Smooth muscle cell (in vitro differentiated cells): ENCODE measurements around the gene ARHGAP22. TPM values are rescaled to one million over a fixed set of nuclear protein-coding genes. Genes with fewer than 3 reads are reported as not detected.

Experiments used
- DNase-seq: peaks from one replicate; lab custom pipeline; 2025; ENCODE audit not compliant: unreplicated experiment; lab: John Stamatoyannopoulos, UW
- H2AFZ ChIP-seq: fragments of 200-600 bp; sonication (generic); 2 replicates; pipeline ENCODE4 v1.6.0; 2016; ENCODE audit warnings: antibody characterized with exemption, low read depth, mild to moderate bottlenecking
- H3F3A ChIP-seq: fragments of 200-600 bp; sonication (generic); 2 replicates; pipeline ENCODE4 v1.6.0; 2017; ENCODE audit warnings: antibody characterized with exemption, low read depth
- H3K27ac ChIP-seq: fragments of 200-600 bp; sonication (generic); 2 replicates; pipeline ENCODE4 v1.5.1; 2016; ENCODE audit warnings: low read depth, mild to moderate bottlenecking
- H3K27me3 ChIP-seq: fragments of 200-600 bp; sonication (generic); 2 replicates; pipeline ENCODE4 v1.6.1; 2016; ENCODE audit warnings: low read depth, mild to moderate bottlenecking
- H3K36me3 ChIP-seq: fragments of 200-600 bp; sonication (generic); 2 replicates; pipeline ENCODE4 v1.5.1; 2016; ENCODE audit warnings: low read depth
- H3K4me1 ChIP-seq: fragments of 200-600 bp; sonication (generic); 2 replicates; pipeline ENCODE4 v1.5.1; 2016; ENCODE audit warnings: low read depth
- H3K4me2 ChIP-seq: fragments of 200-600 bp; sonication (generic); 2 replicates; pipeline ENCODE4 v1.6.0; 2016; ENCODE audit warnings: mild to moderate bottlenecking
- H3K4me3 ChIP-seq: fragments of 200-600 bp; sonication (generic); 2 replicates; pipeline ENCODE4 v1.5.1; 2016; ENCODE audit warnings: mild to moderate bottlenecking
- H3K79me2 ChIP-seq: fragments of 200-600 bp; sonication (generic); 2 replicates; pipeline ENCODE4 v1.6.0; 2016; ENCODE audit warnings: low read depth, mild to moderate bottlenecking
- H3K9ac ChIP-seq: fragments of 200-600 bp; sonication (generic); 2 replicates; pipeline ENCODE4 v1.6.0; 2016; ENCODE audit warnings: low read depth
- H3K9me3 ChIP-seq: fragments of 200-600 bp; sonication (generic); replicated peaks from 2 replicates; pipeline ENCODE4 v1.5.1; 2016; ENCODE audit warnings: low read depth
- H4K20me1 ChIP-seq: fragments of 200-600 bp; sonication (generic); 2 replicates; pipeline ENCODE4 v1.6.0; 2016; ENCODE audit warnings: low read depth
- CTCF ChIP-seq: fragments of 200-600 bp; sonication (generic); IDR thresholded peaks from 2 replicates; pipeline ENCODE4 v1.5.1; 2017; ENCODE audit warnings: borderline replicate concordance, mild to moderate bottlenecking, antibody characterized with exemption; ENCODE audit not compliant: insufficient read depth, poor library complexity, severe bottlenecking
- WGBS: methylation state at CpG from one replicate; pipeline ENCODE4 v1.1.7; 2016; ENCODE audit warnings: low lambda C conversion rate; 5-methylcytosine and 5-hydroxymethylcytosine counted together
- polyA plus RNA-seq: library from polyadenylated mRNA; unstranded; fragments of >200 nt; fragmentation: Nextera tagmentation; extraction: Ambion mirVana; gene quantifications from 2 replicates; pipeline ENCODE4 v1.2.1, GENCODE V29; 2016
- total RNA-seq: library from RNA; depleted of rRNA; stranded (reverse); fragments of >200 nt; gene quantifications from 2 replicates; pipeline ENCODE4 v1.2.3, GENCODE V29; 2014

ARHGAP22 gene
- total and polyA plus RNA-seq, 2 experiments from 2014 or later: 1.8 to 8.8 TPM

DNA sequence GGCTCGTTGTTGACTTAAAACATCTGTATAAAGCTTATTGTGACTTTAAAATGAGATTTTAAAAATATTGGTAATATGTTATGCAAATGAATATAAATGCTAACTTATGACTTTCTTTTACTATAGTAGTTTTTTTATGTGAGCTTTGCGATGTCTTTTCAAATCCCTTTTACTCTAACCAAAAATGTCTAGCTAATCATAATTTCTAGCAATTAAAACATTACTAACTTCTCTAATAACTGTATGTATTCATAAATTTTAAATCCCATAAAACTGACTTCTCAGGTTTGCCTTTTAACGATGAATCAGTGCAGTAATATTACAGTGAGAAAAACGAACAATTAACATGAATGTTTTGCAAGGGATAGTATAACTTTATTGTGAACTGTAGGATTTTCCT is 185.2 kb downstream of the ARHGAP22 start:
- H3K27ac ChIP-seq: no peak overlapping the region
- H3K36me3 ChIP-seq: no peaks in the 10 kb centered on the region
- TF ChIP-seq CTCF: no peak
- H3K4me3 ChIP-seq: no peak overlapping the region
- WGBS: 96% methylated on average over 4 of the region's 4 CpGs
- no peak for DNase-seq
- no peaks in the 10 kb centered on the region for H3K79me2 ChIP-seq
- H4K20me1 ChIP-seq: peaks cover 12% of the 10 kb centered on the region
- H3K27me3 ChIP-seq: no peaks in the 10 kb centered on the region
- no peaks in the 10 kb centered on the region for H3F3A ChIP-seq
- H3K4me1 ChIP-seq: no peaks in the 10 kb centered on the region
- no peak overlapping the region for H2AFZ ChIP-seq
- H3K4me2 ChIP-seq: no peak overlapping the region
- no peaks in the 10 kb centered on the region for H3K9me3 ChIP-seq
- H3K9ac ChIP-seq: no peak overlapping the region

- Histone ChIP-seq H2AFZ (no peak overlapping the region), H3K27me3 (no peaks in the 10 kb centered on the region), H3K9ac (no peak overlapping the region), H3K4me3 (no peak overlapping the region), H3K4me1 (no peaks in the 10 kb centered on the region), H3K4me2 (no peak overlapping the region), H3K79me2 (no peaks in the 10 kb centered on the region), H3K27ac (peak overlapping the region; percentile 53), H3K9me3 (no peaks in the 10 kb centered on the region), H4K20me1 (peaks cover 5% of the 10 kb centered on the region), H3K36me3 (no peaks in the 10 kb centered on the region), H3F3A (no peaks in the 10 kb centered on the region)
- TF ChIP-seq CTCF: no peak
- DNase-seq: no peak
- WGBS: 73% methylated on average over 5 of the region's 5 CpGs
Measured at GRCh38 chr10:48418189-48418788, 186.6 kb downstream of the ARHGAP22 start.

DNA sequence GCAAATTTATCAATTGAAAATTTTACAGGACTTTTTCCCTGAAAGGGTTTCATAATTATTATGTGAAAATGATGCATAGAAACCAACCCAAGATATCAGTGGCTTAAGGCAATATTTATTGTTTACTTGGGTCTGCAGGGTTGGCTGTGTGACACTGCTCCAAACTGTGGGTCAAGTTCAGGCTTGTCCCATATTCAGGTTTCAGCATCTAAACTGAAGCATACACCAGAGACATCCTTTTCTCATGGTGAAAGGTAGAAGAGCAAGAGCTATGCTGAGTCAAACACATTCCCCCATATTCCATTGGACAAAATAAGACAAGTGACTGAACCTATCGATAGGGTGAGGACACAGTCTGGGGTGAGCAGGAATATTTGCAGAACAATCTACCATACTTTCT is 187.5 kb downstream of the ARHGAP22 start:
- Histone ChIP-seq H3K9ac (no peak overlapping the region), H3K79me2 (no peaks in the 10 kb centered on the region), H3F3A (no peaks in the 10 kb centered on the region), H2AFZ (no peak overlapping the region), H4K20me1 (peaks cover 5% of the 10 kb centered on the region), H3K36me3 (peaks cover 4% of the 10 kb centered on the region), H3K4me3 (no peak overlapping the region), H3K27ac (peak overlapping the region; percentile 53), H3K27me3 (no peaks in the 10 kb centered on the region), H3K4me1 (no peaks in the 10 kb centered on the region), H3K9me3 (peaks cover 6% of the 10 kb centered on the region), H3K4me2 (peak overlapping the region; percentile 16)
- no peak for DNase-seq
- 96% methylated on average over 1 of the region's 1 CpG for WGBS
- TF ChIP-seq CTCF: no peak

- Histone ChIP-seq H3K27me3 (no peaks in the 10 kb centered on the region), H3K79me2 (no peaks in the 10 kb centered on the region), H3K36me3 (peaks cover 5% of the 10 kb centered on the region), H3K4me3 (no peak overlapping the region), H2AFZ (no peak overlapping the region), H3F3A (no peaks in the 10 kb centered on the region), H3K9ac (no peak overlapping the region), H4K20me1 (peaks cover 5% of the 10 kb centered on the region), H3K27ac (peak overlapping the region; percentile 42), H3K4me2 (peak overlapping the region; percentile 16), H3K4me1 (no peaks in the 10 kb centered on the region), H3K9me3 (peaks cover 6% of the 10 kb centered on the region)
- 83% methylated on average over 2 of the region's 2 CpGs for WGBS
- DNase-seq: no peak
- TF ChIP-seq CTCF: no peak
Measured at GRCh38 chr10:48416584-48417232, 188.2 kb downstream of the ARHGAP22 start.
